GM21367 (cell line): ENCODE measurements around the gene SMS.
"Not testable (repeated sequence)": the region's sequence is repeated elsewhere in the genome, so short reads cannot be mapped to it uniquely, and the experiment has no call there.

ENCODE experiments used
- ATAC-seq: cut with Tn5 transposase; IDR thresholded peaks from one replicate; pipeline ENCODE4 v1.9.1; 2021; ENCODE audit not compliant: unreplicated experiment

SMS gene

DNA sequence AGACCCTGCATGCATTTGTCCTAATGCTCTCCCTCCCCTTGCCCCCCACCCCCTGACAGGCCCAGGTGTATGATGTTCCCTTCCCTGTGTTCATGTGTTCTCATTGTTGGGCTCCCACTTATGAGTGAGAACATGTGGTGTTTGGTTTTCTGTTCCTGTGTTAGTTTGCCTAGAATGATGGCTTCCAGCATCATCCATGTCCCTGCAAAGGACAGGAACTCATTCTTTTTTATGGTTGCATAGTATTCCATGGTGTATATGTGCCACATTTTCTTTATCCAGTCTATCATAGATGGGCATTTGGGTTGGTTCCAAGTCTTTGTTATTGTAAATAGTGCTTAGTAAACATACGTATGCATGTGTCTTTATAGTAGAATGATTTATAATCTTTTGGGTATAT is 10.0 kb downstream of the SMS start:
- ATAC-seq: not testable (repeated sequence)

DNA sequence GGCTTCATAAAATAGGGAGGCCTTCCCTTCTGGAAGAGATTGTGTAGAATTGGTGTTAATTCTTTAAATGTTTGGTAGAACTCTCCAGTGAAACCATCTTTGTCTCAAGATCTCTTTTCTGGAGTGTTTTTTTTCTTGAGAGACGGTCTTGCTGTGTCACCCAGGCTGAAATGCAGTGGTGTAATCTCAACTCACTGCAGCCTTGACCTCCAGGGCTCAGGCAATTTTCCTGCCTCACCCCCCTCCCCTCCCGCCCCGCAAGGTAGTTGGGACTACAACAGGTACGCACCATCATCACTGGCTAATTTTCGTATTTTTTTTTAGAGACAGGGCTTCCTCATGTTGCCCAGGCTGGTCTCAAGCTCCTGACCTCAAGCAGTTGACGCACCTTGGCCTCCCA is 12.1 kb downstream of the SMS start:
- ATAC-seq: no peak

DNA sequence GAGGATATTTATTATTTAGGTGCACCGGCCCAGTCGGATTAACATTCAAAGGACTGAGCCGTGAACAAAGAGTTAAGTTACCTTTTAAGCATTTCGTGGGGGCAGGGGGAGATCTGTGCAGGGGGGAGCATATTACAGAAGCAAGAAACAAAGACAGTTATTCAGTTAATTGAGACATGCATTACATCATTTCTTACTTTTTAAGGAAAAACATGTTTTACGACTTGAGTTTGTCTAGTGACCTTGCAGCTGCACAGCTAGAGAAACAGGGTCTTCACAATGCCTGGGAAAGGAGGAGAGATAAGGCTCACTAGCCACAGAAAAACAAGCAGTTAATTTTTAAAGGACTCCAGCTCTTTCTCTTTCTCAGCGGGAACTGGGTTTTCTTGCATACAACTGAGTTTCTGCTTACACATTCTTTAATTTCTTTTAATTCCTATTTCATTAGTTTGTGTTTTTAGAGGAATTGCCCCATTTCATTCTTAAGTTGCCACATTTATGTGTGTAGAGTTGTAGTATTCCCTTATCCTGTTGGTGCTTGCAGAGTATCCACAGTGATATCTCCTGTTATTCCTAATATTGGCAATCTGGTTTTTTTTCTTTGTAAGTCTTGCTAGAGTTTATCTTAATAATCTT is 12.8 kb downstream of the SMS start:
- ATAC-seq: not testable (repeated sequence)

DNA sequence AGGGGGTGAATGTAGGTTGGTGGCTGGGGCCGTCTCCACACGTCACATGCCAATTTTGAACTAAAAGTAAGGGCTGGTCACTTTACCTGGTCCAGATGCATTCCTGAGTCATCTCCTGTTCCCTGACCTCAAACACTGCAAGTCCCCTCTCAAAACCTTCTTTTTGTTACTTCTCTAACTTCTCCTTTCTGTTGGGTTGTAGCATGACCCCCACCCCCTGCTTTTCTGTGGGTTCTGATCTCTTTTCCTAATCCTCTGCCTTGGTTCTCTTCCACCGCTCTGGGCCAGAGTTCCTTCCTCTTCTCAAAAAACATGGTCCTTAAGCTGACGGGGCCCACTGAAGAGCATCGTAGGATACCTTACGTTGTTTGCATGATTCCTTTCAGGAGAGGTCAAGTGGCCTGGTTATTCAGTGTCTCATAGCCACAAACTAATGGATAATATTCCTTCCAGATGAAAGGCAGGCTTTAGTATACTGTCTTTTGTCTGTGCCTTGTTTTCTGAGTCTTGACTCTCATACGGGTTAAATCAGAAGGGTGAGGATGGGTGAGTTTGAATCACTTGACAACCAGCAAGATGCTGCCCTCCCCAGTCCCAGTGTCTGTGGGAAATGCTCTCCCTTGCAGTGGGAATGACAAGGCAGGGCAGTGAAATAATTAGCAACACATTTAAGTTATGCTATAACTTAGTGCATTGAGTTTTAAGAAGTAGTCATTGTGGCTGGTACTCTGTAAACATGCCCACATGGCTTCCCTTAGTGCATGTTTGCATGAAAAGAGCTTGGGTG is 15.1 kb downstream of the SMS start:
- no peak for ATAC-seq

DNA sequence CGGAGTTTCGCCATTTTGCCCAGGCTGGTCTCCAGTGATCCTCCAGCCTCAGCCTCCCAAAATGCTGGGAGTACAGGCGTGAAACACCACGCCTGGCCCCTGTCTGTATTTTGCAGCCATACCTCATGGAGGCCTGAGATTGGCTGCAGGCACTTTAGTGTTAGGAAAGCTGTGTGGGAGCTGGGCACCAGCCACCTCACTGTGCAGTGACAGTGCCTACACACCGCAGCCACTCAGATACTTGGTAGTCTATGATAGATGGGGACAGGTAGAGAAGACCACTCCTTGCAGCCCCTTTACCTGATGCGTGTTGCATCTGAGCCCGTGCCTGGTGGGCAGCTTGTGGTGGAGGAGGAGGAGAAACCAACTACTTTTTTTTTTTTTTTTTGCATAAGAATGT is 16.3 kb downstream of the SMS start:
- no peak for ATAC-seq

DNA sequence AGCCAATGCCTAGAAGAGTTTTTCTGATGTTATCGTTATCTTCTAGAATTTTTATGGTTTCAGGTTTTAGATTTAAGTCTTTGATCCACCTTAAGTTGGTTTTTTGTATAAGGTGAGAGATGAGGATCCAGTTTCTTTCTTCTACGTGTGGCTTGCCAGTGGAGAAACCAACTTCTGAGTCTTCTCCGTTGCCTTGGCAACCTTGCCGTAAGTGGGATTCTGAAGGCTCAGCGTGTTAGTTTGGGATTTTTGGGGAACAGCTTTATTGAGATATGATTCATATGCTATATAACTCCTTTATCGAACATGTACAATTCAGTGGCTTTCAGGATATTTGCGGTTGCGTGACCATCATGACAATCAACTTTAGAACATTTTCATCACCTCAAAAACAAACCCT is 17.7 kb downstream of the SMS start:
- no peak for ATAC-seq

DNA sequence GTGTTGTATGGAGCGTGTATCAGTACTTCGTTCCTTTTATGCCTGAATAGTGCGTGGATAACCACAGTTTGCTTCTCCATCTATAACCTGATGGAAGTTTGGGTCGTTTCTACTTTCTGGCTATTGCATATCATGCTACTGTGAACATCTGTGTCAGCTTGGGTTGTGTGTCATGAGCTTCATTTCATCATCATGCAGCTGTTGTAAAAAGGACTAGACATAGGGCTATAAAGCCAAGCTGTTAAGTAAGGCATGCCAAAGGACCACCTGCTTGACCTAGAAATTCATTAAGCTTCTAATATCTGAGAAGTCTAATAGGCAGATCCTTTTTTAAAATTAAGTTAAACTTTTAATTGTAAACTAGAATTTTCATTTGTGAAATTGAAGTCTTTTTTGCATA is 18.4 kb downstream of the SMS start:
- ATAC-seq: no peak

DNA sequence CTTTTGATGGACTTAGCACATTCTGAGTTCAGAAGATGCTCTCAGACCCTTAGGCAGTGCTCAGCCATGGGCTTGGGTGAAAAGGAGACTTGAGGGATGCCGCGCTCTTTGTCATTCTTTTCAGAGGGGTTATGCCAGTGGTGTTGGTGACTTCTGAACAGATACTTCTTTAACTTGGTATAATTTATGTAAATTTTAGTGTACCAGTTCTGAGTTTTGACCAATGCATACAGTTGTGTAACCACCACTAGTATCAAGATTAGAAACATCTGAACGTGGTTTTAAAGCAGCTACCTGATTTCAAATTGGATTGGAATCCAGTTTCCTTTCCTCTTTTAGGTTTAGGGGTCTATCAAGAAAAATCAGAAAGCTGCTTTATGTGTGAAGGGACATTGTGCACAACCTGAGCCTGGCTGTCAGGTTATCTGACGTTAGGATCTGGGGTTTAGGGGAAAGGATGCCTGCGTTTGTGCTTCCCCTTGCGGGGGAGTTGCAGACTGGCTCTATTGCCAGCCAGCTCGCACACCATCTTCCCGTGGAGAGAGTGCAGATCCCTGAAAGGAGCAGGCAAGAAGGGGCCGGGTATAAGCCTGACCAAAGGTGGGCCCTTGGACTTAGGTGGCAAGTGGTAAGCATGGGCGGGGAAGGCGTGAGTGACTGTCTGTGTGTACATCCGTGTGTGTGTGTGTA is 19.0 kb downstream of the SMS start:
- no peak for ATAC-seq

DNA sequence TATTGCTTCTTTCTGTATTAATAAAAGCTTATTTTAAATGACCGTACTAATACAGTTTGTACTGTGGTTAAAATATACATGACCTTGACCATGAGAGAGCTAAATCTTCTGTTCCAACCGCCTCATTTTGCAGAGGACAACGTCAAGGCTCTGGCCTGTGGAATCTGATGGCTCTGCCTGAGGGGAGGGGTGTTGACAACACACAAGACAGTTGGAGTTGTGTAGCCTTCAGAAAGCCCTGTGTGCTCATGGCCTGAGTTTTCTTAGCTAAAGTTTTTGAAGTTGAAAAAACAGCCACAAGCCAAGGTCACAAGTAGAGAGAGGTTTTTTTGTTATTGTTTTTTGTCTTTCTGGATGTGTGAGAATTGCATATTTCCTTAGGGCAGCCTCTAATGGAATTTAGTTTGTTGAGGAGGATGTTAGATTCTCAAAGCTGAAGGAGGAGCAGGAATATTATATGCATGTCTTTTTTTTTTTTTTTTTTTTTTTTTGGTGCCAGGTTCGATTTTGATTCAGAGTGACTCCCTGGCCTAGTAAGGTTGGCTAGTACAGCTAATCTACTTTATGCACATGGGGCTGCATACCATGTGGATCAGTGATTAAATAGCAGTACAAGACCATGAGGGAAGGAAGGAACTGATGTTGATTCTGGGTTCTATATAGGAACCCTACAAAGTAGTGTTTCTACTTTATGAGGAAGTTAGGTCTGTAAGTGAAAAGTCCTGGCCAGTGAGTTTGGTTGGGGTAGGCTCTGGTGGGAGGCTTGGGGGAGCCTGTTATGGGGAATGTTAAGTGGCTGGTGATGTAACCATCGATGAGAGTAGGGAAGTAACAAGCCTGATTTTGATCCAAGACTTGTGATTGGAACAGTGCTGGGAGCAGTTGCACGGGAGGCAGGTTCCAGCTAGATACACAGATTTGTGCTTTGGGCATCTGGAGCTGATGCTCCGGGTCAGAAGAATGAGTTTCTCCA is 20.3 kb downstream of the SMS start:
- ATAC-seq: no peak

DNA sequence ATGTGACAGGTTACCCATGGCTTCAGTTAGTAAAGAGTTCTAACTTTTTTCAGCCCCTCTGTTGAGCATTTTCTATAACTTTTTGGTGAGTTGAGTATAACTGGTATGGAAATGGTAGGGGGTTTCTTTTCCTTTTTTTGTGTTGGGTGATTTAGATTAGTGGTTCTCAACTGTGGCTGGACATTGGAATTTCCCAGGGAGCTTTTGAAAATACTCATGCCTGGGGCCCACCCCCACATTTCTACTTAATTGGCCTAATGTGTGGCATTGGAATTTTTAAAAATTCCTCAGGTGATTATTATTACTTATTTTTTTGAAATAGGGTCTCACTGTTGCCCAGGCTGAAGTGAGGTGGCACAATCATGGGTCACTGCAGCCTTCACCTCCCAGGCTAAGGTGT is 21.9 kb downstream of the SMS start:
- no peak for ATAC-seq

DNA sequence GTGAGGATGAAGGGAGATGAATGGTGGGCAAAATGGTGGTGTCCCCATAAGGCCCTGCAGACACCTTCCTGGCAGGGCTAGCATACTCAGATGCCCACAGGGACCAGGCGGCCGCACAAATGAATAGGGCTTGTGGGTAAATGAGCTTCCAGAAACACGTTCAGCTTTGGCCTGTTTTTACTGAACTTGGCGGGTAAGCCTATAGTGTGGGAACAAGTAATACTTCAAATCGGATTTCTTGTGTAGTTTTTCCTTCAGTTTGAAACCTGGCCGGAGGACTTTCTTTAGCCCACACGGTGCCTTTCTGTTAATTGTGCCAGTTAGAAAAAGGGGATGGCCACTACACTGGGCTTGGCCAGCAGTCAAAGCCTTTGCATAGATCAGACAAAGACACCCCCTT is 22.8 kb downstream of the SMS start:
- no peak for ATAC-seq

DNA sequence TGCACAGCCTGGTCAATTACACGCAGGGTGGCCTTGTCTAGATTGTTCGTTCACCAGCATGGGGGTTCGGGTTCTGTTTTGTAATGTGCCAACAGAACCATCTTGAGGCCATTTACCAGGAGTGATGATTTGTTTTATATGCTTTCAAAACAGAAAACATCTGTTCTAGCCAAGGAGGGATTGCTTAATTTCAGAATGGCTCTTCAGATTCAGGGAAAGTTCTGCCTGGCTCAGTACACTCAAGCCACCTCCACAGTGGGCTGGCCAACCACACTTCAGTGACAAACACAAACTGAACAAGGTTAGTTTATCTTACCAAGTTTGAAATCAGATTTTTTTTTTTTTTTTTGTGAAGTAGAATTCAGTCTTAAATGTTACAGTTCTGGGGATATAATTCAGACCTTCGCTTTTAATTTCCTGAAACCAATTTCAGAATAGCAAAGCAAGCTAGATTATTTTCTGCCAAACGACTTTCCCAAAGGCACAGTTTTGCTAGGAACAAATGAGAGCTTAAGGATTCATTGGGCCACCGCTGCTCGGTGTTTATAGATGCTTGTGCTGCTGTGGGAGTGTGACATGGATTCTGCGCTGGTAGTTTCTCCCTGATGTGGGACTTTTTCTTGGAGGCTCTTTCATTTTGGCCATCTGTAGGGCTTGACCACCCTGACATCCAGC is 23.4 kb downstream of the SMS start:
- ATAC-seq: no peak

DNA sequence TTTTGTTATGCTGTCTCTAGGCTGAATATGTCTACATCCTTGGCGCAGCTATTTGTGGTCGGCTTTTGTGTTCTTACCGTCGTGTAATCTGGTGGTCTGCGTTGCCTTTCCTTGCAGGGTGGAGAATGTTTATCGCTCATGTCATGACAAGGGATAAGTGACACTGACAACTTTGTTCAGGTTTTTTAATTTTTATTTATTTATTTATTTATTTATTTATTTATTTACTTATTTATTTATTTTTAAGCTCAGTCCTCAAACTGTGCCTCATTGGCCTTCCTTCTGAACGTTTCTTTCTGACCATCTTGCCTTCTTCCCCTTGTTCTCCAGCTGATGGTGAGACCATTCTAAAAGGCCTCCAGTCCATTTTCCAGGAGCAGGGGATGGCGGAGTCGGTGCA is 26.4 kb downstream of the SMS start:
- no peak for ATAC-seq

DNA sequence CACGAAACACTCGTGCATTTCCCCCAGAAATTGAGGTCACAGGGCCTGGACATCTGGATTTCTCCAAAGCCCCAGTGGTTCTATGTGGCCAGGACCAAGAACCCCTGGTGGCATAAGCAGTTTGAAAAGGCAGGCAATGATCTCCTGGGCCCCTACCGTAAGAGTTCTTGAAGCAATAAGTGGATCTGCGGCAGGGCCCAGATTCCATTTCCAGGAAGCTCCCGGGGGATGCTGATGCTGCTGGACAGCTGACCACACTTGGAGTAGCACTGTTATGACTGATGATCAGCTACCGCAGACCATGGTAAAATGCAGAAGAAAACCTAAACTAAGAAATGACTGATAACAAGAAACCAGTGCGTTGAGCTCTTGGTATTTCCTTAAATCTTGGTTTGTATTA is 27.8 kb downstream of the SMS start:
- ATAC-seq: no peak

DNA sequence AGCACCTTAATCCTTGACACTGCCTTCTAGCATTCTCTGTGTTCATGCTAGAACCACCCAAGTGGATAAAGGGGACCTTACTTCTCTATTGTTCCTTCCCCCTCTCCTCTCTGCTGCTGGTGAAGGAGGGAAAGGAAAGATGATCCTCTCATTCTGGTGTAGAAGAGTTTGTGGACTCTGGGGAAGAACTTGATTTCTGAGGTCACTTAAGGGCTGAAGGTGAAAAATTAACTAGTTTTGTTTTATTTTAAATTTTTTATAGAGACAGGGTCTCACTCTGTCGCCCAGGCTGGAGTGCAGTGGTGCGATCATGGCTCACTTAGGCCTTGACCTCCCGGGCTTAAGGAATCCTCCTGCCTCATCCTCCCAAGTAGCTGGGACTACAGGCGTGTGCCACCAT is 29.8 kb downstream of the SMS start:
- ATAC-seq: no peak

DNA sequence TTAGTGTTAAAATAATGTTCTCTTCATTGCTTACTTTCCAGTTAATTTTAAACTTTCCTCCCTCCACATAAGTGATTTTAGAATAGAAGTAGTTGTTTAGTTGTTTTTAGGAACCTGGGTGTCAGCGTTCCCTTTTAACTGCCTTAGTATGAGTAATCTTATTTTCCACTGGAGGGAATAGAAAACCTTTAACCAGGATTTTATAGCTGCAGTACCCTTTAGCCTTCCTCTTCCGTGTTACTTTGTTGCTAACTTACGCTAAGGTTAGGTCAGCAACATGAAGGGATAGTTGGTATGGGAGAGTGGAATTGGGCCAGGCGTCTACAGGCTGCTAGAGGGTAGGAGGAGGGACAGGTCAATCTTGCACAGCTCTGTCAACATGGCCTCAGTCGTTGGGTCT is 31.5 kb downstream of the SMS start:
- no peak for ATAC-seq

DNA sequence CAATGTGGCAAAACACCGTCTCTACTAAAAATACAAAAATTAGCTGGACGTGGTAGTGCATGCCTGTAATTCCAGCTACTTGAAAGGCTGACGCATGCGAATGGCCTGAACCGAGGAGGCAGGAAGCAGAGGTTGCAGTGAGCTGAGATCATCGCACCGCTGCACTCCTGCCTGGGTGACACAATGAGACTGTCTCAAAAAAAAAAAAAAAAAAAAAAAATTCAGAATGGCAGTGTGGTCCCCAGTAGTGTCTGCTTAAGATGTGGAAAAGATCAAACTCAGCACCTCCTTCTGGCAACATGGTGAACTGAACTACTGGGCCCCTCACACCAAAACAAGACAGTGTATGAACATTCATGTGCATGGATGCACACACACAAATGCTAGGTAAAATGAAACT is 32.2 kb downstream of the SMS start:
- ATAC-seq: no peak

DNA sequence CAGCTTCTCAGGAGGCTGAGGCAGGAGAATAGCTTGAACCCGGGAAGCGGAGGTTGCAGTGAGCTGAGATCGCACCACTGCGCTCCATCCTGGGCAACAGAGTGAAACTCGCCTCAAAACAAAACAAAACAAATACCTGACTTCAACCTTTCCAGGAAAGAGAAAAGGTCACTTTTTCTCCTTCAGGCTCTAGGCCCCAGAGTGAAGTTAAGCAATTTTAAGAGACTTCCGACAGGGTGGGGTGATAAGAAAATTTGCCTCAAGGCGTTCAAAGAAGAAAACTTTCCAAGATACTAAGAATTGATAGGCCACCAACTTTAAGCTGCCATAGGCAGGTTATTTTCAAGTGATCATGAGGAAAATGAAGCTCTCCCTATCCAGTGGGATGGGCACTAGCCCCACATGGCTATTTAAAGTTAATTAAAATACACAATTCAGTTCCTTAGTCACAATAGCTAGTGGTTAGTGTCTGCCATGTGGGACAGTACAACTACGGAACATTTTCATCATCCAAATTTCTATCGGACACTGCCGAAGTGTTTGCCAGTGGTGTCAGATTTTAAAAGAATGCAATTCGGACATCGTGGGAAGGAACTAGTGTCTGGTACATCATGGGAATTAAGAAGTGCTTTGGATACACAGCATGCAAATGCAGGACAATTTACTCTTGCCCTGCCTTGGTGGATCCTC is 33.0 kb downstream of the SMS start:
- ATAC-seq: no peak

DNA sequence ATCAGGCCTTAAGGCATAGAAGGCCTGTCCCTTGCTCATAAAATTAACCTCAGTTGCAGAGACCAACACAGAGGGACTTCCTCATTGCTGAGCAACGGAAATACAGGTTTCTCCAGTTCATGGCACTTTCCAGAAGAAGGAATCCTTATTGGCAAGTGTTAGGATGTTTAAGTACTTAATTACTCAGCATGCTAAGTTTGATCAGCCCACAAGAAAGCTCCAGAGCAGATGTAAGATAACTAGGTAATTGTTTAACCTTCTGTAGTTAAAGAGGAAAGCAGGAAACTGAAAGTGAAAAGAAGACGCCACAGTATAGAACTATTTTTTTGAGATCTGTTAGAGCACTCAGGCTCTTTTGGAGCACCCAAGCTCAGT is 33.5 kb downstream of the SMS start:
- peak; percentile 77 for ATAC-seq

DNA sequence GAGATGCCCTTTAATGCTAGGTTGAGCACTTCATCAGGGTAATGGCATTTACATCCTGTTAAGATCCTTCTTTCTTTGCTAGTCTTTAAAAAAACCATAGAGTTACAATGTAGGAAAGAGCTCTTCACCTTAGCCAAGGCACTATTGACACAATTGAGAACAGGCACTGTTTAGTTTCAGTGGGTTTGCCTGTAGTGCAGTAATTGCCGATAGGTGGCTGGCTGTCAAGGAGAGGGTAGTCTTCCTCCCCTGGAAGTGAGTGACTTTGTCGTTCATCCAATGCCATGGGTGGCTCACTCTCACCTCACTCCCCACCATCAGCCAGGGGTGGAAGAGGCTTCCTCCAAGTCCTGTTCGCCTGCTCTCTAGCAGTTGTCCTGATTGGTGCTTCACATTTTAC is 34.7 kb downstream of the SMS start:
- ATAC-seq: no peak
